Epithelial cell of proximal tubule (primary cell): Measurements from ENCODE around the gene BICRA. TPM values are rescaled to one million over a fixed set of nuclear protein-coding genes. Genes with fewer than 3 reads are reported as not detected.
A peak's percentile ranks its signal among the peaks of the same experiment; 100 is the strongest.
"Not testable (repeated sequence)": the region's sequence is repeated elsewhere in the genome, so short reads cannot be mapped to it uniquely, and the experiment has no call there.

Experiments
- DNase-seq: peaks from one replicate; pipeline ENCODE4 v3.0.0-alpha.2; 2011; ENCODE audit warnings: low read depth
- H3K4me3 ChIP-seq: 2 replicates; pipeline ENCODE4 v1.5.1; 2011; ENCODE audit warnings: low read depth, mild to moderate bottlenecking, low read length
- total RNA-seq: library from RNA; depleted of rRNA; stranded (reverse); fragments of >200 nt; gene quantifications from 2 replicates; pipeline ENCODE4 v1.2.3, GENCODE V29; 2015
- TF ChIP-seq, protein P1 (sequence below): conservative IDR thresholded peaks from 2 replicates; pipeline ENCODE4 v1.5.1; 2012; ENCODE audit warnings: low read depth, mild to moderate bottlenecking, low read length

The BICRA gene
- total RNA-seq, 1 donor from 2014 or later, result 2.1 TPM

GRCh38 chr19:47735131-47735530 is 126.2 kb downstream of the BICRA start:
- H3K4me3 ChIP-seq, result no peak overlapping the region
- no peak for DNase-seq
- TF ChIP-seq, protein P1, sequence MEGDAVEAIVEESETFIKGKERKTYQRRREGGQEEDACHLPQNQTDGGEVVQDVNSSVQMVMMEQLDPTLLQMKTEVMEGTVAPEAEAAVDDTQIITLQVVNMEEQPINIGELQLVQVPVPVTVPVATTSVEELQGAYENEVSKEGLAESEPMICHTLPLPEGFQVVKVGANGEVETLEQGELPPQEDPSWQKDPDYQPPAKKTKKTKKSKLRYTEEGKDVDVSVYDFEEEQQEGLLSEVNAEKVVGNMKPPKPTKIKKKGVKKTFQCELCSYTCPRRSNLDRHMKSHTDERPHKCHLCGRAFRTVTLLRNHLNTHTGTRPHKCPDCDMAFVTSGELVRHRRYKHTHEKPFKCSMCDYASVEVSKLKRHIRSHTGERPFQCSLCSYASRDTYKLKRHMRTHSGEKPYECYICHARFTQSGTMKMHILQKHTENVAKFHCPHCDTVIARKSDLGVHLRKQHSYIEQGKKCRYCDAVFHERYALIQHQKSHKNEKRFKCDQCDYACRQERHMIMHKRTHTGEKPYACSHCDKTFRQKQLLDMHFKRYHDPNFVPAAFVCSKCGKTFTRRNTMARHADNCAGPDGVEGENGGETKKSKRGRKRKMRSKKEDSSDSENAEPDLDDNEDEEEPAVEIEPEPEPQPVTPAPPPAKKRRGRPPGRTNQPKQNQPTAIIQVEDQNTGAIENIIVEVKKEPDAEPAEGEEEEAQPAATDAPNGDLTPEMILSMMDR, result no peak

DNA sequence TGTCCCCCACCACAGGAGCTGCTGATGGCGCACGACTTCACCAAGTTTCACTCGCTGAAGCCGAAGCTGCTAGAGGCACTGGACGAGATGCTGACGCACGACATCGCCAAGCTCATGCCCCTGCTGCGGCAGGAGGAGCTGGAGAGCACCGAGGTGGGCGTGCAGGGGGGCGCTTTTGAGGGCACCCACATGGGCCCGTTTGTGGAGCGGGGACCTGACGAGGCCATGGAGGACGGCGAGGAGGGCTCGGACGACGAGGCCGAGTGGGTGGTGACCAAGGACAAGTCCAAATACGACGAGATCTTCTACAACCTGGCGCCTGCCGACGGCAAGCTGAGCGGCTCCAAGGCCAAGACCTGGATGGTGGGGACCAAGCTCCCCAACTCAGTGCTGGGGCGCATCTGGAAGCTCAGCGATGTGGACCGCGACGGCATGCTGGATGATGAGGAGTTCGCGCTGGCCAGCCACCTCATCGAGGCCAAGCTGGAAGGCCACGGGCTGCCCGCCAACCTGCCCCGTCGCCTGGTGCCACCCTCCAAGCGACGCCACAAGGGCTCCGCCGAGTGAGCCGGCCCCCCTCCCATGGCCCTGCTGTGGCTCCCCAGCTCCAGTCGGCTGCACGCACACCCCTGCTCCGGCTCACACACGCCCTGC is 132.1 kb downstream of the BICRA start:
- TF ChIP-seq, protein P1, result no peak
- H3K4me3 ChIP-seq, result no peak overlapping the region
- DNase-seq, result no peak

GRCh38 chr19:47741544-47742140 is 132.7 kb downstream of the BICRA start:
- no peak for DNase-seq
- H3K4me3 ChIP-seq, result no peak overlapping the region

GRCh38 chr19:47742634-47743033 is 133.7 kb downstream of the BICRA start:
- TF ChIP-seq, protein P1, result no peak
- no peak overlapping the region for H3K4me3 ChIP-seq
- no peak for DNase-seq

More at GRCh38 chr19:47741544-47742140, 132.7 kb downstream of the BICRA start:
- TF ChIP-seq, protein P1, result no peak

DNA sequence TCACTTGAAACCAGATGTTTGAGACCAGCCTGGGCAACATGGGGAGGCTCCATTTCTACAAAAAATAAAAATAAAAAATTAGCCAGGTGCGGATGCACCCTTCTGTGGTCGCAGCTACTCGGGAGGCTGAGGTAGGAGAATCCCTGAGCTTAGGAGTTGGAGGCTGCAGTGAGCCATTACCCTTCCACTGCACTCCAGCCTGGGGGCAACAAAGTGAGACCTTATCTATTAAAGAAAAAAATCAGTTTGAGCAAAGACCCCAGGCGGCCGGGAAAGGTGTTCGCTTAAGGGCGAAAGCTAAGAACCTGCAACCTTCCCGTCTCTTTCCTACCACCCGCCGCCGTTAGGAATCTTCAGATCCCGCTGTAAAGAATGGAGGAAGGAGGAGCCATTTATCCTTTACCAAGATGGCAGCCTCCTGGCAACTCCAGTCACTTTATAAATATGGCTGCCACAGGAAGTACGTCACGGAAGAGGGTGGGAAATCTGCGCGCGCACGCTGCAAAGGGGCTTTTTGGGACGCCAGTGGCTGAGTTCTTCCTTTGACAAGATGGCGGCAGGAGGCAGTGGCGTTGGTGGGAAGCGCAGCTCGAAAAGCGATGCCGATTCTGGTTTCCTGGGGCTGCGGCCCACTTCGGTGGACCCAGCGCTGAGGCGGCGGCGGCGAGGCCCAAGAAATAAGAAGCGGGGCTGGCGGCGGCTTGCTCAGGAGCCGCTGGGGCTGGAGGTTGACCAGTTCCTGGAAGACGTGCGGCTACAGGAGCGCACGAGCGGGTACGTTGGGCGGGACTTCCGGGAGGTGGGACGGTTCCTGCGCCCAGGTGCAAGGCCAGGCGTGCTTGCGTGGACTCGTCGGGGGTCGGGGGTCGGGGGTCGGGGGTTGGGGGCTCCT is 136.3 kb downstream of the BICRA start, which contains the start of gene NOP53:
TSS of gene NOP53 (plus strand) at position 537 of the 892 bp plus-strand sequence. CDS start at position 551, 14 bp downstream.
- DNase-seq, result peak; percentile 68
- peak within 1 kb of the TSS; percentile 75 for H3K4me3 ChIP-seq
- TF ChIP-seq, protein P1, result no peak

GRCh38 chr19:47746129-47746528 is 137.2 kb downstream of the BICRA start:
- peak overlapping the region; percentile 75 for H3K4me3 ChIP-seq
- DNase-seq, result not testable (repeated sequence)

DNA sequence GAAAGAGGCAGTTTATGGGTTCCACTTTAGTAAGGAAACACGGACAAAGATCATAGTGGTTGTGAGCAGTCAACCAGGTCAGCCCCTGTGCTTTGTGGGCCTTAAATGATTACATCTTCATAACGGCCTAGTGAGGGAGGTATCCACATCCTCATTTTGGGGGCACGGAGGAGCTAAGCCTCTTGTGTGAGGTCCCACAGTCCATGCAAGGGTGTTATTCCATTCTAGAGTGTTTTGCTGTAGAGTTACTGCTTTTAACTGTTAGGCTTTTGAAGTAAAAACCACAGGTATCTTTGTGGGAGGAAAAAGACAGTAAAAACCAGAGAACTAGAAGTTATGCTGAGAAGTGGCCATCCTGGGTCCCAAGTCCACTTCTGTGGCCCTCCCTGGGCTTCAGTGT is 140.4 kb downstream of the BICRA start:
- TF ChIP-seq, protein P1, result no peak

More for the DNA sequence above, 140.4 kb downstream of the BICRA start:
- DNase-seq, result no peak
- no peak overlapping the region for H3K4me3 ChIP-seq
